Ovary (tissue), 3 donors: ENCODE measurements around the gene NPC2.

ENCODE experiments used
- EP300 ChIP-seq: sonication (generic); formaldehyde crosslinking; IDR thresholded peaks from one replicate; pipeline ENCODE4 v1.6.1; 2017; ENCODE audit warnings: antibody characterized with exemption
- POLR2A ChIP-seq: fragments of 450-650 bp; IDR thresholded peaks from one replicate; pipeline ENCODE4 v1.6.1; 2017; ENCODE audit warnings: antibody characterized with exemption, mild to moderate bottlenecking, moderate library complexity
- TF ChIP-seq, protein P1 (sequence below), 3 donors: fragments of 450-650 bp in 2 of 3; fragments of 200-600 bp in 1 of 3; IDR thresholded peaks; one replicate each; pipeline versions ENCODE4 v1.5.1 to v1.8.0; 2016 to 2022; ENCODE audit warnings: antibody characterized with exemption in 3 of 3, mild to moderate bottlenecking in 1 of 3
- donor health status: DM: no; HTN: no; CAD: no.

DNA sequence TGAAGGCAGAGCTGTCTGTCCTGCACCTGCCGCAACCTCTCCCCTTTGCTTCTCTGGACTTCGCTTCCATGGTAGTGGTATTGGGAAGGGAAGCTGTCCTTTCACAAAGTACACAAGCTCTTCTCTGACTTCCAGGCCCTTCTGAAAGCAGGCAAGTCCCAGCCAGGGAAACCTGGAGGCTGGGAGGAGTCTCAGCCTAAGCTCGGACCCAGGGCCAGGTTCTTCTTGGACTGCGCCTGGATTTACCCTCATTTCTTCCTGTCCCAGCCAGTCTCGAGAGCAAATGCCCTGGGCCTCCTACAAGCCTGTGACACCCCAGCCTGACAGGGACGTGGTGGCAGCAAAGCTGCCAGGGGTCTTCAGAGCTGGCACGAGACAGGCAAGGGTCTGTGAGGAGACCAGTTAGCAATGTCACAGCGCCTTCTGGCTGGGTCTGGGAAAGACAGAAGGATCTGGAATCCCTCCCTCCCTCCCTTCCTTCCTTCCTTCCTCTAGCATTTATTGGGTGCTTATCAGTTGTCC lies 22.8 kb upstream of the NPC2 start:
- TF ChIP-seq, protein P1, sequence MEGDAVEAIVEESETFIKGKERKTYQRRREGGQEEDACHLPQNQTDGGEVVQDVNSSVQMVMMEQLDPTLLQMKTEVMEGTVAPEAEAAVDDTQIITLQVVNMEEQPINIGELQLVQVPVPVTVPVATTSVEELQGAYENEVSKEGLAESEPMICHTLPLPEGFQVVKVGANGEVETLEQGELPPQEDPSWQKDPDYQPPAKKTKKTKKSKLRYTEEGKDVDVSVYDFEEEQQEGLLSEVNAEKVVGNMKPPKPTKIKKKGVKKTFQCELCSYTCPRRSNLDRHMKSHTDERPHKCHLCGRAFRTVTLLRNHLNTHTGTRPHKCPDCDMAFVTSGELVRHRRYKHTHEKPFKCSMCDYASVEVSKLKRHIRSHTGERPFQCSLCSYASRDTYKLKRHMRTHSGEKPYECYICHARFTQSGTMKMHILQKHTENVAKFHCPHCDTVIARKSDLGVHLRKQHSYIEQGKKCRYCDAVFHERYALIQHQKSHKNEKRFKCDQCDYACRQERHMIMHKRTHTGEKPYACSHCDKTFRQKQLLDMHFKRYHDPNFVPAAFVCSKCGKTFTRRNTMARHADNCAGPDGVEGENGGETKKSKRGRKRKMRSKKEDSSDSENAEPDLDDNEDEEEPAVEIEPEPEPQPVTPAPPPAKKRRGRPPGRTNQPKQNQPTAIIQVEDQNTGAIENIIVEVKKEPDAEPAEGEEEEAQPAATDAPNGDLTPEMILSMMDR (IDR thresholded peaks at IDR 0.05) = no peak
- TF ChIP-seq EP300 (no peak), POLR2A (no peak)
